H9 (cell line): ENCODE data around the gene CEP44. TPM values are rescaled to one million over a fixed set of nuclear protein-coding genes. Genes with fewer than 3 reads are reported as not detected.

Source experiments
- DNase-seq: peaks from one replicate; pipeline ENCODE4 v3.0.0-alpha.2; 2017
- H2AFZ ChIP-seq: one replicate; pipeline ENCODE4 v1.6.1; 2013; ENCODE audit warnings: mild to moderate bottlenecking, low read length, control low read depth, moderate library complexity
- H2AK5ac ChIP-seq: 2 replicates; pipeline ENCODE4 v1.6.1; 2013; ENCODE audit warnings: low read length, control low read depth, mixed read lengths; ENCODE audit not compliant: insufficient read length
- H2BK120ac ChIP-seq: one replicate; pipeline ENCODE4 v1.6.1; 2013; ENCODE audit warnings: low read depth, mild to moderate bottlenecking, low read length, control low read depth, inconsistent platforms; ENCODE audit not compliant: poor library complexity, severe bottlenecking
- H2BK12ac ChIP-seq: 2 replicates; pipeline ENCODE4 v1.6.1; 2013; ENCODE audit warnings: low read length, control low read depth, mixed read lengths, low read depth; ENCODE audit not compliant: insufficient read length
- H2BK15ac ChIP-seq: 2 replicates; pipeline ENCODE4 v1.6.1; 2013; ENCODE audit warnings: low read depth, low read length, control low read depth
- H2BK20ac ChIP-seq: one replicate; pipeline ENCODE4 v1.6.1; 2013; ENCODE audit warnings: low read depth, mild to moderate bottlenecking, low read length, control low read depth, inconsistent platforms; ENCODE audit not compliant: poor library complexity, severe bottlenecking
- H2BK5ac ChIP-seq: 2 replicates; pipeline ENCODE4 v1.6.1; 2013; ENCODE audit warnings: low read length, control low read depth, mixed read lengths; ENCODE audit not compliant: insufficient read length
- H3K14ac ChIP-seq: 2 replicates; pipeline ENCODE4 v1.6.1; 2013; ENCODE audit warnings: low read length, control low read depth; ENCODE audit not compliant: insufficient read depth
- H3K18ac ChIP-seq: 2 replicates; pipeline ENCODE4 v1.6.1; 2013; ENCODE audit warnings: low read depth, mild to moderate bottlenecking, mixed read lengths, low read length, control low read depth; ENCODE audit not compliant: insufficient read length
- H3K23ac ChIP-seq: 2 replicates; pipeline ENCODE4 v1.6.1; 2013; ENCODE audit warnings: low read length, control low read depth, mixed read lengths, low read depth; ENCODE audit not compliant: insufficient read length
- H3K23me2 ChIP-seq: 2 replicates; pipeline ENCODE4 v1.6.1; 2013; ENCODE audit warnings: low read depth, mild to moderate bottlenecking, mixed read lengths, low read length, control low read depth; ENCODE audit not compliant: insufficient read length, poor library complexity, severe bottlenecking
- H3K27ac ChIP-seq: 2 replicates; pipeline ENCODE4 v1.5.1; 2013; ENCODE audit warnings: low read length, control low read depth, mixed read lengths, low read depth; ENCODE audit not compliant: insufficient read length
- H3K27me3 ChIP-seq: 2 replicates; pipeline ENCODE4 v1.6.1; 2013; ENCODE audit warnings: low read length, control low read depth, inconsistent platforms; ENCODE audit not compliant: insufficient read depth
- H3K4ac ChIP-seq: 2 replicates; pipeline ENCODE4 v1.6.1; 2013; ENCODE audit warnings: low read depth, mild to moderate bottlenecking, control low read depth, inconsistent platforms, low read length, moderate library complexity
- H3K4me1 ChIP-seq: 2 replicates; pipeline ENCODE4 v1.6.1; 2013; ENCODE audit warnings: low read length, control low read depth, inconsistent platforms; ENCODE audit not compliant: insufficient read depth
- H3K4me2 ChIP-seq: 2 replicates; pipeline ENCODE4 v1.6.1; 2013; ENCODE audit warnings: low read length, control low read depth, mixed read lengths; ENCODE audit not compliant: insufficient read length, insufficient read depth
- H3K56ac ChIP-seq: 2 replicates; pipeline ENCODE4 v1.6.1; 2013; ENCODE audit warnings: low read depth, mild to moderate bottlenecking, mixed read lengths, low read length, control low read depth; ENCODE audit not compliant: insufficient read length
- H3K79me1 ChIP-seq: 2 replicates; pipeline ENCODE4 v1.6.1; 2013; ENCODE audit warnings: low read depth, mild to moderate bottlenecking, moderate library complexity, low read length, control low read depth, inconsistent platforms; ENCODE audit not compliant: insufficient read depth, poor library complexity, severe bottlenecking
- H3K79me2 ChIP-seq: 2 replicates; pipeline ENCODE4 v1.6.1; 2013; ENCODE audit warnings: low read length, control low read depth, inconsistent platforms; ENCODE audit not compliant: insufficient read depth
- H3K9ac ChIP-seq: 2 replicates; pipeline ENCODE4 v1.6.1; 2013; ENCODE audit warnings: low read length, control low read depth, mixed read lengths; ENCODE audit not compliant: insufficient read length; ENCODE audit errors: extremely low read depth
- H3K9me3 ChIP-seq: one replicate; pipeline ENCODE4 v1.6.1; 2013; ENCODE audit warnings: low read depth, low read length, inconsistent platforms; ENCODE audit not compliant: control insufficient read depth
- H3T11ph ChIP-seq: one replicate; pipeline ENCODE4 v1.6.1; 2013; ENCODE audit warnings: mild to moderate bottlenecking, low read length, control low read depth, inconsistent platforms
- H4K20me1 ChIP-seq: one replicate; pipeline ENCODE4 v1.6.1; 2013; ENCODE audit not compliant: control insufficient read depth, insufficient read length, insufficient read depth
- H4K5ac ChIP-seq: 2 replicates; pipeline ENCODE4 v1.6.1; 2013; ENCODE audit warnings: low read depth, mild to moderate bottlenecking, mixed read lengths, low read length, control low read depth; ENCODE audit not compliant: insufficient read length
- H4K8ac ChIP-seq: replicated peaks from 2 replicates; pipeline ENCODE4 v1.6.1; 2013; ENCODE audit warnings: low read length, control low read depth, mixed read lengths, low read depth; ENCODE audit not compliant: insufficient read length
- H4K91ac ChIP-seq: 2 replicates; pipeline ENCODE4 v1.6.1; 2013; ENCODE audit warnings: low read depth, mild to moderate bottlenecking, moderate library complexity, mixed read lengths, low read length, control low read depth; ENCODE audit not compliant: insufficient read length
- H3K27ac Mint-ChIP-seq, 3 experiments: 2 replicates in 2 of 3; 3 replicates in 1 of 3; pipeline ENCODE4 v1.8.0; 2020 to 2021; ENCODE audit warnings: mixed read lengths in 3 of 3, mild to moderate bottlenecking in 1 of 3, moderate library complexity in 1 of 3
- H3K27me3 Mint-ChIP-seq: 2 replicates; pipeline ENCODE4 v1.8.0; 2021; ENCODE audit warnings: low read depth, mild to moderate bottlenecking, moderate library complexity, mixed read lengths
- H3K36me3 Mint-ChIP-seq, 3 experiments: 2 replicates in 2 of 3; 3 replicates in 1 of 3; pipeline ENCODE4 v1.8.0; 2020 to 2021; ENCODE audit warnings: low read depth in 3 of 3, mixed read lengths in 3 of 3; ENCODE audit not compliant: insufficient read depth in 1 of 3
- H3K4me1 Mint-ChIP-seq, 2 experiments: 2 replicates each; pipeline ENCODE4 v1.8.0; 2020; ENCODE audit warnings: mixed read lengths in 2 of 2
- H3K4me3 Mint-ChIP-seq, 2 experiments: 2 replicates in 1 of 2; 3 replicates in 1 of 2; pipeline ENCODE4 v1.8.0; 2020 to 2021; ENCODE audit warnings: mild to moderate bottlenecking in 2 of 2, mixed read lengths in 2 of 2, moderate library complexity in 1 of 2
- H3K9me3 Mint-ChIP-seq, 2 experiments: 2 replicates in 1 of 2; 3 replicates in 1 of 2; pipeline ENCODE4 v1.8.0; 2020; ENCODE audit warnings: mild to moderate bottlenecking in 2 of 2, mixed read lengths in 2 of 2, moderate library complexity in 1 of 2
- total RNA-seq: library from RNA; stranded (reverse); gene quantifications from 2 replicates; pipeline ENCODE4 v1.2.1, GENCODE V29; 2021
- TF ChIP-seq, protein P1 (sequence below): fragments of 200-600 bp; sonication (generic); conservative IDR thresholded peaks from 3 replicates; pipeline ENCODE4 v1.8.0; 2021; ENCODE audit warnings: antibody characterized with exemption, mild to moderate bottlenecking

The CEP44 gene
- total RNA-seq, 1 experiment from 2014 or later: 16.5 TPM

DNA sequence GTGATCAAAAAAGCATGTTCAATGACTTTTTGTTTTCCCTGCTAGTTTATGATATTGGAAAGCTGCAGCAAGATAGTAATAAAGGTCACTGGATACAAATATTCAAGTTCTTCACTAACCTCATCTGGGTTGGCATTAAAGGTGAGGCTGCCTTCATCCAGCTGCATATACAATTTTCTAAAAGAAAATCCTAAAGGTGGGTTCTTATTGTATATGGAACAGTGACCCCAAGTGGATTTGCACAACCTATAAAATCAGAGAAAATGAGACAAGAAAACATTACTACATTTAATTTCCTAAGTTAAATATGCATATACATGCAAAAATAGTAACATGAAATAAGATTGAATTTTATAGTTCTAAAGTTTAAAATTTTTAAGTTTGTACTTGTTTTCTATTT, 24.1 kb upstream of the CEP44 start:
- TF ChIP-seq, protein P1, sequence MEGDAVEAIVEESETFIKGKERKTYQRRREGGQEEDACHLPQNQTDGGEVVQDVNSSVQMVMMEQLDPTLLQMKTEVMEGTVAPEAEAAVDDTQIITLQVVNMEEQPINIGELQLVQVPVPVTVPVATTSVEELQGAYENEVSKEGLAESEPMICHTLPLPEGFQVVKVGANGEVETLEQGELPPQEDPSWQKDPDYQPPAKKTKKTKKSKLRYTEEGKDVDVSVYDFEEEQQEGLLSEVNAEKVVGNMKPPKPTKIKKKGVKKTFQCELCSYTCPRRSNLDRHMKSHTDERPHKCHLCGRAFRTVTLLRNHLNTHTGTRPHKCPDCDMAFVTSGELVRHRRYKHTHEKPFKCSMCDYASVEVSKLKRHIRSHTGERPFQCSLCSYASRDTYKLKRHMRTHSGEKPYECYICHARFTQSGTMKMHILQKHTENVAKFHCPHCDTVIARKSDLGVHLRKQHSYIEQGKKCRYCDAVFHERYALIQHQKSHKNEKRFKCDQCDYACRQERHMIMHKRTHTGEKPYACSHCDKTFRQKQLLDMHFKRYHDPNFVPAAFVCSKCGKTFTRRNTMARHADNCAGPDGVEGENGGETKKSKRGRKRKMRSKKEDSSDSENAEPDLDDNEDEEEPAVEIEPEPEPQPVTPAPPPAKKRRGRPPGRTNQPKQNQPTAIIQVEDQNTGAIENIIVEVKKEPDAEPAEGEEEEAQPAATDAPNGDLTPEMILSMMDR: no peak
- H3K4me3 Mint-ChIP-seq: no peak overlapping the region
- no peak overlapping the region for H3K18ac ChIP-seq
- no peak overlapping the region for H4K91ac ChIP-seq
- no peak for DNase-seq
- no peak overlapping the region for H3K23ac ChIP-seq
- H2AFZ ChIP-seq: no peak overlapping the region
- no peaks in the 10 kb centered on the region for H3K9me3 ChIP-seq
- H3K79me1 ChIP-seq: no peaks in the 10 kb centered on the region
- H2BK12ac ChIP-seq: no peak overlapping the region
- H3K27ac Mint-ChIP-seq: no peak overlapping the region
- no peaks in the 10 kb centered on the region for H3K9me3 Mint-ChIP-seq
- no peaks in the 10 kb centered on the region for H3K4me1 Mint-ChIP-seq
- no peaks in the 10 kb centered on the region for H3K27me3 Mint-ChIP-seq
- peaks cover 3% of the 10 kb centered on the region for H4K20me1 ChIP-seq
- H4K8ac ChIP-seq: no peak overlapping the region
- H3K27me3 ChIP-seq: no peaks in the 10 kb centered on the region
- no peak overlapping the region for H2BK5ac ChIP-seq
- H3K56ac ChIP-seq: no peak overlapping the region
- H3K27ac ChIP-seq: no peak overlapping the region
- no peak overlapping the region for H2BK20ac ChIP-seq
- H2BK15ac ChIP-seq: no peak overlapping the region
- H3K4ac ChIP-seq: no peak overlapping the region
- no peak overlapping the region for H2BK120ac ChIP-seq
- H3K4me1 ChIP-seq: no peaks in the 10 kb centered on the region
- H3K79me2 ChIP-seq: no peaks in the 10 kb centered on the region
- H3K9ac ChIP-seq: no peak overlapping the region
- no peak overlapping the region for H3T11ph ChIP-seq
- no peak overlapping the region for H4K5ac ChIP-seq
- no peaks in the 10 kb centered on the region for H3K36me3 Mint-ChIP-seq
- H3K14ac ChIP-seq: no peak overlapping the region
- H3K4me2 ChIP-seq: no peak overlapping the region
- peaks cover 2% of the 10 kb centered on the region for H3K23me2 ChIP-seq
- no peak overlapping the region for H2AK5ac ChIP-seq
